Breast epithelium (tissue), 4 donors: ENCODE results near the gene HHLA2. TPM values are rescaled to one million over a fixed set of nuclear protein-coding genes. Genes with fewer than 3 reads are reported as not detected.

Experiments used
- DNase-seq, 2 donors: peaks; one replicate each; pipeline ENCODE4 v3.0.0-alpha.2; 2019; ENCODE audit warnings: low spot score in 2 of 2
- H3K27ac ChIP-seq, 2 donors: fragments of 200-600 bp; sonication (generic) in 1 of 2; one replicate each; pipeline ENCODE4 v1.5.1; 2016 to 2019; ENCODE audit warnings: mild to moderate bottlenecking in 1 of 2
- H3K27me3 ChIP-seq, 2 donors: fragments of 200-600 bp; sonication (generic) in 1 of 2; one replicate each; pipeline versions ENCODE4 v1.5.1 to v1.6.0; 2017 to 2019; ENCODE audit warnings: control low read depth in 1 of 2, mild to moderate bottlenecking in 1 of 2
- H3K36me3 ChIP-seq: fragments of 200-600 bp; one replicate; pipeline ENCODE4 v1.5.1; 2019
- H3K4me1 ChIP-seq, 2 donors: fragments of 200-600 bp; sonication (generic); one replicate each; pipeline ENCODE4 v1.5.1; 2016 to 2019; ENCODE audit warnings: control low read depth in 1 of 2
- H3K4me3 ChIP-seq, 3 donors: fragments of 200-600 bp; sonication (generic); 1 replicate in 2 of 3; 2 replicates in 1 of 3; pipeline ENCODE4 v1.5.1; 2016 to 2019; ENCODE audit warnings: mild to moderate bottlenecking in 3 of 3, moderate library complexity in 2 of 3
- H3K9me3 ChIP-seq, 2 donors: fragments of 200-600 bp; sonication (generic) in 1 of 2; one replicate each; pipeline ENCODE4 v1.5.1; 2016 to 2019; ENCODE audit warnings: control low read depth in 1 of 2
- CTCF ChIP-seq, 3 donors: fragments of 450-650 bp; IDR thresholded peaks; one replicate each; pipeline ENCODE4 v1.5.1; 2016 to 2017; ENCODE audit warnings: antibody characterized with exemption in 3 of 3, mild to moderate bottlenecking in 3 of 3, moderate library complexity in 3 of 3
- POLR2A ChIP-seq: fragments of 450-650 bp; IDR thresholded peaks from one replicate; pipeline ENCODE4 v1.6.1; 2016; ENCODE audit warnings: antibody characterized with exemption, mild to moderate bottlenecking, moderate library complexity
- POLR2AphosphoS5 ChIP-seq, 3 donors: sonication (generic); formaldehyde crosslinking; IDR thresholded peaks; one replicate each; pipeline ENCODE4 v1.6.1; 2017; ENCODE audit warnings: antibody characterized with exemption in 3 of 3
- intact Hi-C: fragments of 100-400 bp; cut with DNase I; formaldehyde crosslinking; loops from one replicate; pipeline ENCODE4 v1.15.1; 2023; ENCODE audit warnings: low total_unique reads
- total RNA-seq, 3 donors: library from RNA; depleted of rRNA; stranded (reverse); fragments of >200 nt; gene quantifications; one replicate each; pipeline ENCODE4 v1.1.0, GENCODE V29; 2016

Gene HHLA2
- total RNA-seq, 3 donors from 2014 or later, result 1.6 TPM; not detected in 2

- DNase-seq, result no peak
- intact Hi-C loops, result no loop called here
- H3K27ac ChIP-seq, result no peak overlapping the region
- no peaks in the 10 kb centered on the region for H3K4me1 ChIP-seq
- H3K4me3 ChIP-seq, result no peak overlapping the region
- TF ChIP-seq CTCF (IDR thresholded peaks at IDR 0.05), result no peak
- no peak for TF ChIP-seq POLR2A
- no peak for TF ChIP-seq POLR2AphosphoS5 (IDR thresholded peaks at IDR 0.05)
- no peaks in the 10 kb centered on the region for H3K27me3 ChIP-seq
- no peaks in the 10 kb centered on the region for H3K9me3 ChIP-seq
- H3K36me3 ChIP-seq, result no peaks in the 10 kb centered on the region
Measured at GRCh38 chr3:108345492-108346205, 49.3 kb downstream of the HHLA2 start.

- no peak for DNase-seq
- Histone ChIP-seq H3K36me3 (no peaks in the 10 kb centered on the region), H3K27ac (no peak overlapping the region), H3K9me3 (no peaks in the 10 kb centered on the region), H3K27me3 (no peaks in the 10 kb centered on the region), H3K4me3 (no peak overlapping the region), H3K4me1 (no peaks in the 10 kb centered on the region)
- intact Hi-C loops, result no loop called here
- TF ChIP-seq CTCF (IDR thresholded peaks at IDR 0.05), result no peak
- TF ChIP-seq POLR2A, result no peak
- TF ChIP-seq POLR2AphosphoS5 (IDR thresholded peaks at IDR 0.05), result no peak
Measured at GRCh38 chr3:108346301-108347227, 50.2 kb downstream of the HHLA2 start.

- Histone ChIP-seq H3K36me3 (no peaks in the 10 kb centered on the region), H3K27ac (no peak overlapping the region), H3K4me1 (no peaks in the 10 kb centered on the region), H3K27me3 (no peaks in the 10 kb centered on the region), H3K4me3 (no peak overlapping the region), H3K9me3 (no peaks in the 10 kb centered on the region)
- no peak for DNase-seq
- intact Hi-C loops, result no loop called here
- TF ChIP-seq POLR2AphosphoS5 (IDR thresholded peaks at IDR 0.05) (no peak), CTCF (IDR thresholded peaks at IDR 0.05) (no peak), POLR2A (no peak)
Measured at GRCh38 chr3:108352176-108352575, 55.8 kb downstream of the HHLA2 start.

GRCh38 chr3:108354562-108354961 is 58.2 kb downstream of the HHLA2 start:
- intact Hi-C loops, result no loop called here
- TF ChIP-seq POLR2AphosphoS5 (IDR thresholded peaks at IDR 0.05) (no peak), CTCF (IDR thresholded peaks at IDR 0.05) (no peak), POLR2A (no peak)
- H3K4me1 ChIP-seq, result no peaks in the 10 kb centered on the region

GRCh38 chr3:108357042-108357441 is 60.7 kb downstream of the HHLA2 start:
- intact Hi-C loops, result no loop called here
- H3K4me3 ChIP-seq, result no peak overlapping the region
- DNase-seq, result no peak
- H3K27me3 ChIP-seq, result no peaks in the 10 kb centered on the region
- H3K36me3 ChIP-seq, result no peaks in the 10 kb centered on the region
- H3K4me1 ChIP-seq, result no peaks in the 10 kb centered on the region
- H3K27ac ChIP-seq, result no peak overlapping the region
- TF ChIP-seq CTCF (IDR thresholded peaks at IDR 0.05) (no peak), POLR2AphosphoS5 (IDR thresholded peaks at IDR 0.05) (no peak), POLR2A (no peak)
- H3K9me3 ChIP-seq, result no peaks in the 10 kb centered on the region

More at GRCh38 chr3:108354562-108354961, 58.2 kb downstream of the HHLA2 start:
- no peaks in the 10 kb centered on the region for H3K36me3 ChIP-seq
- H3K4me3 ChIP-seq, result no peak overlapping the region
- no peak overlapping the region for H3K27ac ChIP-seq
- no peak for DNase-seq
- no peaks in the 10 kb centered on the region for H3K9me3 ChIP-seq
- no peaks in the 10 kb centered on the region for H3K27me3 ChIP-seq
